K562 (cell line): Measurements from ENCODE around the gene RNF215. TPM values are rescaled to one million over a fixed set of nuclear protein-coding genes. Genes with fewer than 3 reads are reported as not detected.

Source experiments
- ATAC-seq: fragments of 200-7000 bp; cut with Tn5 transposase; 3 replicates; pipeline ENCODE4 v1.9.1; 2020; ENCODE audit warnings: moderate library complexity
- BruUV-seq: library from RNA; stranded (reverse); fragments of 400-500 nt; replicated peaks from 2 replicates; lab custom pipeline; 2021; lab: Mats Ljungman, UMichigan
- CTCF ChIA-PET: fragments of 300-600 bp; formaldehyde crosslinking; extraction: SDS; loops from one replicate; lab custom pipeline; 2021; ENCODE audit warnings: low intra/inter-chr PET ratio; lab: Yijun Ruan, JAX
- POLR2A ChIA-PET: fragments of 300-600, 350-650 bp; sonication (Branson Sonifier 250); formaldehyde crosslinking; extraction: SDS; loops from one replicate; lab custom pipeline; 2021; ENCODE audit warnings: antibody characterized with exemption, inconsistent platforms; lab: Yijun Ruan, JAX
- DNase-seq, 4 experiments: peaks; one replicate each; pipeline versions ENCODE4 v3.0.0 to v3.0.0-alpha.2; 2011 to 2018; ENCODE audit warnings: low spot score in 3 of 4, mixed read lengths in 3 of 4; ENCODE audit errors: extremely low read depth in 1 of 4
- FAIRE-seq: peaks from 2 replicates; lab custom pipeline; 2011; peaks lifted over from hg19 to GRCh38; lab: Jason Lieb, UNC
- H2AFZ ChIP-seq: 2 replicates; pipeline ENCODE4 v1.6.0; 2011; ENCODE audit warnings: low read depth, low read length, control low read depth, inconsistent platforms
- H3K27ac ChIP-seq: fragments of 200-600 bp; 3 replicates; pipeline ENCODE4 v1.8.0; 2011; ENCODE audit warnings: low read depth, mild to moderate bottlenecking, control low read depth, inconsistent platforms, low read length, moderate library complexity, mixed read lengths; ENCODE audit errors: extremely low read depth
- H3K27me3 ChIP-seq, 2 experiments: fragments of 300-600 bp in 1 of 2; 2 replicates in 1 of 2; 3 replicates in 1 of 2; pipeline versions ENCODE4 v1.6.0 to v1.8.0; 2011; ENCODE audit warnings: inconsistent platforms in 2 of 2, low read length in 2 of 2, mild to moderate bottlenecking in 1 of 2, mixed read lengths in 1 of 2, moderate library complexity in 1 of 2; ENCODE audit not compliant: control insufficient read depth in 2 of 2, insufficient read depth in 2 of 2
- H3K36me3 ChIP-seq: fragments of 300-600 bp; 3 replicates; pipeline ENCODE4 v1.8.0; 2011; ENCODE audit warnings: mild to moderate bottlenecking, low read length, inconsistent platforms; ENCODE audit not compliant: control insufficient read depth, insufficient read depth
- H3K4me1 ChIP-seq, 2 experiments: fragments of 200-600 bp in 1 of 2; replicated peaks in 1 of 2; 2 replicates in 1 of 2; 3 replicates in 1 of 2; pipeline versions ENCODE4 v1.5.1 to v1.8.0; 2011; ENCODE audit warnings: inconsistent platforms in 2 of 2, low read length in 2 of 2, mild to moderate bottlenecking in 1 of 2, mixed read lengths in 1 of 2, moderate library complexity in 1 of 2; ENCODE audit not compliant: control insufficient read depth in 2 of 2, insufficient read depth in 2 of 2
- H3K4me2 ChIP-seq: 2 replicates; pipeline ENCODE4 v1.6.1; 2011; ENCODE audit warnings: low read length, control low read depth, inconsistent platforms, mixed read lengths; ENCODE audit not compliant: insufficient read depth
- H3K4me3 ChIP-seq: fragments of 200-600 bp; sonication (generic), shearing (Covaris generic); 2 replicates; pipeline ENCODE4 v1.5.1; 2016; ENCODE audit warnings: control low read depth, inconsistent platforms
- H3K79me2 ChIP-seq: fragments of 200-600 bp; 3 replicates; pipeline ENCODE4 v1.8.0; 2011; ENCODE audit warnings: low read length, inconsistent platforms; ENCODE audit not compliant: control insufficient read depth, insufficient read depth
- H3K9ac ChIP-seq, 2 experiments: 2 replicates each; pipeline versions ENCODE4 v1.6.0 to v1.6.1; 2011; ENCODE audit warnings: low read depth in 2 of 2, low read length in 2 of 2, control low read depth in 1 of 2, inconsistent platforms in 1 of 2, mild to moderate bottlenecking in 1 of 2, mixed read lengths in 1 of 2; ENCODE audit not compliant: insufficient read depth in 1 of 2
- H3K9me1 ChIP-seq: one replicate; pipeline ENCODE4 v1.6.0; 2011; ENCODE audit warnings: inconsistent platforms, mild to moderate bottlenecking, low read length, moderate library complexity; ENCODE audit not compliant: control insufficient read depth, insufficient read depth
- H3K9me3 ChIP-seq: replicated peaks from 2 replicates; pipeline ENCODE4 v1.5.1; 2011; ENCODE audit warnings: low read depth, low read length, inconsistent platforms; ENCODE audit not compliant: control insufficient read depth, insufficient read depth
- H4K20me1 ChIP-seq: replicated peaks from 2 replicates; pipeline ENCODE4 v1.6.1; 2011; ENCODE audit warnings: low read length, inconsistent platforms, mixed read lengths; ENCODE audit not compliant: control insufficient read depth, insufficient read depth
- CHD4 ChIP-seq: fragments of 200-600 bp; sonication (generic); IDR thresholded peaks from 3 replicates; pipeline ENCODE4 v1.6.1; 2012; ENCODE audit warnings: low read depth, mild to moderate bottlenecking, mixed read lengths, low read length, inconsistent platforms; ENCODE audit not compliant: insufficient read depth, insufficient replicate concordance, poor library complexity, severe bottlenecking
- E2F1 ChIP-seq: sonication (generic); formaldehyde crosslinking; IDR thresholded peaks from 2 replicates; pipeline ENCODE4 v1.8.1; 2023; ENCODE audit warnings: mild to moderate bottlenecking, missing genetic modification reagents, moderate library complexity
- GMEB1 ChIP-seq: fragments of 250-450 bp; sonication (Bioruptor Pico); IDR thresholded peaks from 2 replicates; pipeline ENCODE4 v1.4.0; 2020; ENCODE audit warnings: mild to moderate bottlenecking
- IRF1 ChIP-seq: sonication (generic); formaldehyde crosslinking; IDR thresholded peaks from 2 replicates; pipeline ENCODE4 v1.8.0; 2022; ENCODE audit warnings: missing genetic modification reagents, mild to moderate bottlenecking, borderline replicate concordance
- KAT7 ChIP-seq: sonication (generic); formaldehyde crosslinking; IDR thresholded peaks from 2 replicates; pipeline ENCODE4 v1.8.0; 2022; ENCODE audit warnings: missing genetic modification reagents, mild to moderate bottlenecking, borderline replicate concordance
- MAFK ChIP-seq: IDR thresholded peaks from 2 replicates; pipeline ENCODE4 v1.6.1; 2011; ENCODE audit warnings: low read length, improper control_type of control experiment
- MITF ChIP-seq: IDR thresholded peaks from 2 replicates; pipeline ENCODE4 v1.6.1; 2014; ENCODE audit warnings: antibody characterized with exemption
- NR2C2 ChIP-seq, 2 experiments: fragments of 200-800 bp in 1 of 2; sonication (Bioruptor generic) in 1 of 2; sonication (generic) in 1 of 2; formaldehyde crosslinking in 1 of 2; IDR thresholded peaks; 2 replicates each; pipeline versions ENCODE4 v1.6.1 to v1.8.0; 2016 to 2022; ENCODE audit warnings: mild to moderate bottlenecking in 1 of 2, missing compliant biosample characterization in 1 of 2, missing genetic modification characterization in 1 of 2, missing genetic modification reagents in 1 of 2
- PREB ChIP-seq: sonication (generic); formaldehyde crosslinking; IDR thresholded peaks from 2 replicates; pipeline ENCODE4 v1.8.1; 2023; ENCODE audit warnings: mild to moderate bottlenecking, missing genetic modification reagents
- TARDBP ChIP-seq: fragments of 450-650 bp; IDR thresholded peaks from 2 replicates; pipeline ENCODE4 v1.6.1; 2016
- THRAP3 ChIP-seq: fragments of 450-650 bp; IDR thresholded peaks from 2 replicates; pipeline ENCODE4 v1.6.1; 2016; ENCODE audit warnings: mild to moderate bottlenecking, inconsistent platforms, borderline replicate concordance
- ZNF134 ChIP-seq: fragments of 250-450 bp; sonication (Bioruptor Pico); conservative IDR thresholded peaks from 2 replicates; pipeline ENCODE4 v1.4.0; 2020
- WGBS: fragments of 100-300 bp; shearing (Covaris generic); methylation state at CpG from one replicate; pipeline ENCODE4 v1.1.6; 2016; ENCODE audit warnings: low coverage, mixed read lengths; ENCODE audit not compliant: insufficient coverage; ENCODE audit errors: missing lambda C conversion rate; 5-methylcytosine and 5-hydroxymethylcytosine counted together
- in situ Hi-C: fragments of 300-500 bp; cut with MboI; formaldehyde crosslinking; loops from 4 replicates; pipeline ENCODE4 v1.15.0; 2018; ENCODE audit warnings: inconsistent platforms, mixed read lengths
- intact Hi-C: fragments of 100-400 bp; cut with micrococcal nuclease; formaldehyde crosslinking; loops from 2 replicates; pipeline ENCODE4 v1.14.2; 2022
- polyA plus RNA-seq, 8 experiments: library from polyadenylated mRNA; depleted of rRNA in 4 of 8; stranded (reverse) in 5 of 8; unstranded in 3 of 8; fragments of >200 nt; fragmentation: Nextera tagmentation in 2 of 8; fragmentation: Illumina TruSeq in 1 of 8; extraction: Ambion mirVana in 2 of 8; extraction: Trizol in 1 of 8; gene quantifications; 2 replicates each; pipeline versions ENCODE4 v1.2.1 to v1.2.3, GENCODE V29; 2011 to 2014; ENCODE audit warnings: inconsistent platforms in 1 of 8, missing spikeins in 1 of 8
- total RNA-seq, 7 experiments: library from RNA; depleted of rRNA in 6 of 7; stranded (reverse); fragments of >200 nt in 6 of 7; fragmentation: Illumina TruSeq in 2 of 7; extraction: Trizol in 2 of 7; gene quantifications; 2 replicates each; pipeline versions ENCODE4 v1.2.1 to v1.2.3, GENCODE V29; 2011 to 2021; ENCODE audit warnings: low replicate concordance in 1 of 7

Gene RNF215
- total and polyA plus RNA-seq, 9 of the 15 experiments (the other 6 are each of a cell fraction or from before 2014, with no cell fraction given): 0.08 to 9.8 (median 2.7) TPM

- Histone ChIP-seq H2AFZ (no peak overlapping the region), H3K79me2 (no peaks in the 10 kb centered on the region), H3K9me1 (no peaks in the 10 kb centered on the region), H4K20me1 (0 out of 2 replicates have a peak, but pooled peaks cover 2% of the 10 kb centered on the region), H3K9ac (peak overlapping the region in 1 of 2 experiments; percentile 36; a peak in 2 of 4 replicates), H3K9me3 (peaks cover 8% of the 10 kb centered on the region; the same call in 1 of the 2 replicates), H3K36me3 (no peaks in the 10 kb centered on the region), H3K27me3 (no peaks in the 10 kb centered on the region), H3K4me3 (no peak overlapping the region), H3K27ac (no peak overlapping the region), H3K4me1 (peaks cover 9 to 33% of the 10 kb centered on the region in 2 experiments; a peak in 3 of 5 replicates), H3K4me2 (no peak overlapping the region)
- intact Hi-C loops (loop anchor here (5.0 kb wide), 2 partner anchors 54 to 364 kb away; no protein-coding TSS in a partner anchor), in situ Hi-C loops (loop anchor here (5.0 to 25.0 kb wide), 5 partner anchors 34 to 362 kb away; partner anchors contain the start of genes MTFP1 and OSM)
- CTCF ChIA-PET: no interaction called here
- ATAC-seq (no peak), DNase-seq (no peak), FAIRE-seq (no peak)
- BruUV-seq: no TSS peak
- TF ChIP-seq GMEB1 (CRISPR knock-in tag) (no peak), KAT7 (no peak), THRAP3 (no peak), E2F1 (no peak), MITF (no peak), MAFK (no peak), PREB (CRISPR knock-in tag) (no peak), NR2C2 (CRISPR knock-in tag; IDR thresholded peaks at IDR 0.05) (no peak), NR2C2 (tag; IDR thresholded peaks at IDR 0.05) (no peak), IRF1 (no peak), ZNF134 (CRISPR knock-in tag) (no peak), TARDBP (no peak), CHD4 (no peak)
- POLR2A ChIA-PET: interaction anchor here (0.5 to 0.6 kb wide), 2 partner anchors 167 to 552 kb away, joined by 3 to 4 read pairs; no protein-coding TSS in a partner anchor
- 80% methylated on average over 6 of the region's 7 CpGs for WGBS
Measured at GRCh38 chr22:30393322-30393680, 6.1 kb upstream of the RNF215 start.
